ENCODE data around the gene RPSA. TPM values are rescaled to one million over a fixed set of nuclear protein-coding genes. Genes with fewer than 3 reads are reported as not detected.
A peak's percentile ranks its signal among the peaks of the same experiment; 100 is the strongest.

RPSA gene
- total RNA-seq, 1 experiment from 2014 or later, result 2,486 TPM

DNA sequence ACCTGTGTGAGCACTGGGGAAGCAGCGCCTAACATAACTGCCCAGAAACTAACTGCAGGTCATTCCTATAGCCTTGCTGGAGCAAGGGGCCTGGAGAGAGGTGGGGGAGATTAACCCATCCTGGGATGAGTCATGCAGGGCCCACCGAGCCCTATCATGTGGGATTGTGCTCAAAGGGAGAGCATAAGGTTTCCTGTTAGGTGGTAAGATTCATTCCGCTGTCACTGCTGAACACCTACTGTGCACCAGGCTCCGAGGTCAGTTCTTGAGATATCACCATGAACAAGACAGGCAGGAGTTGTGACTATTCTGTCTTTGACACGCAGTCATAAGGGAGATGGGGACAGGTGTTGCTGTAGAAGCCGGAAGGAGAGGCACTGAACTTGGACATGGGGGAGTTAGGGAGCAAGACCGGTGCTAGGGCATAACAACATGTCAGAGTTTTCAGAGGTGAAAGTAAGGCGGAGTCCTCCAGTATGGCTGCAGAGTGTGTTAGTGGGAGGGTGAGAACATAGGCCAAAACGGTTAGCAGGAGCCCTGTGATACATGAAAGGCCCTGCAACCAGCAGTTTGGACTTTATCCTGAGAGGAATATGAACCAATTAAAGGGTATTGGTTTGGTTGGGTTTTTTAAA, 20.9 kb upstream of the RPSA start:
- Histone ChIP-seq H3K4me1 (ENCODE audit: control insufficient read depth in 1 of 2, insufficient read depth in 2 of 2, low read length in 2 of 2) (peaks cover 9 to 23% of the 10 kb centered on the region in 2 experiments; a peak in 3 of 4 replicates), H3K9ac (ENCODE audit: low read length) (no peak overlapping the region), H3K9me2 (ENCODE audit: insufficient read depth) (no peaks in the 10 kb centered on the region), H3K36me3 (ENCODE audit: control insufficient read depth in 1 of 2, insufficient read depth in 2 of 2, low read length in 2 of 2) (peaks cover 0 to 5% of the 10 kb centered on the region in 2 experiments; a peak in 2 of 4 replicates), H3K79me2 (ENCODE audit: insufficient read depth, low read length) (peaks cover 64% of the 10 kb centered on the region), H4K20me1 (ENCODE audit: insufficient read depth) (peaks cover 19% of the 10 kb centered on the region; the same call in 1 of the 2 replicates), H3K9me3 (ENCODE audit: control insufficient read depth in 1 of 2, insufficient read depth in 1 of 2, low read depth in 1 of 2, low read length in 2 of 2) (no peaks in the 10 kb centered on the region), H3K4me3 (replicated peaks in 1 of 2; ENCODE audit: low read depth in 1 of 2, low read length in 2 of 2) (no peak overlapping the region), H2AFZ (ENCODE audit: low read depth, low read length, poor library complexity, severe bottlenecking) (no peak overlapping the region), H3K27me3 (ENCODE audit: insufficient read depth, low read length) (no peaks in the 10 kb centered on the region), H3K4me2 (ENCODE audit: low read length) (peak overlapping the region; percentile 92), H3K27ac (ENCODE audit: low read depth, low read length) (no peak overlapping the region)
- no peak for TF ChIP-seq ZNF274 (IDR thresholded peaks at IDR 0.05; ENCODE audit: low read depth, low read length)
- no peak for TF ChIP-seq CEBPB (IDR thresholded peaks at IDR 0.05; ENCODE audit: low read depth)
- CTCF ChIA-PET, result no interaction called here
- ATAC-seq (no peak), DNase-seq (ENCODE audit: low read depth, low spot score) (no peak)
- RAD21 ChIA-PET (ENCODE audit: low non-redundant PET in 1 of 2, low total read pairs in 2 of 2, uncharacterized antibody in 2 of 2, unreplicated experiment in 2 of 2), result no interaction called here
- intact Hi-C loops (cut with micrococcal nuclease), result no loop called here
- POLR2A ChIA-PET, result no interaction called here
- BruUV-seq (replicated peaks), result no TSS peak

DNA sequence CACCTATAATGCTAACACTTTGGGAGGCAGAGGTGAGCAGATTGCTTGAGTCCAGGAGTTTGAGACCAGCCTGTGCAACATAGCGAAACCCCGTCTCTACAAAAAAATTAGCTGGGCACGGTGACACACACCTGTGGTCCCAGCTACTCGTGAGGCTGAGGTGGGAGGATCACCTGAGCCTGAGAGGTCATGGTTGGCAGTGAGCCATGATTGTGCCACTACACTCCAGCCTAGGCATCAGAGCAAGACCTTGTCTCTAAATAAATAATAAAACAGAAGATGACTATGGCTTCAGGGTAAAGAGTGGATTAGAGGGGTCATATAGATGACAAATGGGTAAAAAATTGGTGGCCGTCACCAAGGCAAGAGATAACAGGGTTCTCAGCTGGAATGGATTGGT, 20.2 kb upstream of the RPSA start:
- no peak overlapping the region for H3K27ac ChIP-seq (ENCODE audit: low read depth, low read length)
- intact Hi-C loops (cut with micrococcal nuclease), result no loop called here
- CTCF ChIA-PET, result no interaction called here
- no peak overlapping the region for H3K9ac ChIP-seq (ENCODE audit: low read length)
- no peak for TF ChIP-seq JUND (IDR thresholded peaks at IDR 0.05)
- no peak for TF ChIP-seq ZNF274 (IDR thresholded peaks at IDR 0.05; ENCODE audit: low read depth, low read length)
- TF ChIP-seq, protein P1, sequence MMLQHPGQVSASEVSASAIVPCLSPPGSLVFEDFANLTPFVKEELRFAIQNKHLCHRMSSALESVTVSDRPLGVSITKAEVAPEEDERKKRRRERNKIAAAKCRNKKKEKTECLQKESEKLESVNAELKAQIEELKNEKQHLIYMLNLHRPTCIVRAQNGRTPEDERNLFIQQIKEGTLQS (IDR thresholded peaks at IDR 0.05), result no peak
- BruUV-seq (replicated peaks), result no TSS peak
- POLR2A ChIA-PET, result interaction anchor here (0.7 kb wide), 1 partner anchor 19 kb away, joined by 3 read pairs; no protein-coding TSS in a partner anchor
- H4K20me1 ChIP-seq (ENCODE audit: insufficient read depth), result peaks cover 19% of the 10 kb centered on the region; the same call in 1 of the 2 replicates
- peaks cover 3 to 11% of the 10 kb centered on the region in 2 experiments; a peak in 2 of 4 replicates for H3K36me3 ChIP-seq (ENCODE audit: control insufficient read depth in 1 of 2, insufficient read depth in 2 of 2, low read length in 2 of 2)
- H3K4me3 ChIP-seq (replicated peaks in 1 of 2; ENCODE audit: low read depth in 1 of 2, low read length in 2 of 2), result no peak overlapping the region
- no peaks in the 10 kb centered on the region for H3K27me3 ChIP-seq (ENCODE audit: insufficient read depth, low read length)
- no peak overlapping the region for H2AFZ ChIP-seq (ENCODE audit: low read depth, low read length, poor library complexity, severe bottlenecking)
- no peaks in the 10 kb centered on the region for H3K9me2 ChIP-seq (ENCODE audit: insufficient read depth)
- peaks cover 9 to 23% of the 10 kb centered on the region in 2 experiments; a peak in 3 of 4 replicates for H3K4me1 ChIP-seq (ENCODE audit: control insufficient read depth in 1 of 2, insufficient read depth in 2 of 2, low read length in 2 of 2)
- DNase-seq (ENCODE audit: low read depth, low spot score), result no peak
- peaks cover 64% of the 10 kb centered on the region for H3K79me2 ChIP-seq (ENCODE audit: insufficient read depth, low read length)
- no peak overlapping the region for H3K4me2 ChIP-seq (ENCODE audit: low read length)
- no peak for ATAC-seq
- H3K9me3 ChIP-seq (ENCODE audit: control insufficient read depth in 1 of 2, insufficient read depth in 1 of 2, low read depth in 1 of 2, low read length in 2 of 2), result no peaks in the 10 kb centered on the region
- RAD21 ChIA-PET (ENCODE audit: low non-redundant PET in 1 of 2, low total read pairs in 2 of 2, uncharacterized antibody in 2 of 2, unreplicated experiment in 2 of 2), result no interaction called here
